Kidney glomerular epithelial cell (primary cell): ENCODE results near the gene VWA5B1.
"Not testable (repeated sequence)": the region's sequence is repeated elsewhere in the genome, so short reads cannot be mapped to it uniquely, and the experiment has no call there.

Source experiments
- DNase-seq: peaks from one replicate; lab custom pipeline; 2025; lab: John Stamatoyannopoulos, UW

The VWA5B1 gene

DNA sequence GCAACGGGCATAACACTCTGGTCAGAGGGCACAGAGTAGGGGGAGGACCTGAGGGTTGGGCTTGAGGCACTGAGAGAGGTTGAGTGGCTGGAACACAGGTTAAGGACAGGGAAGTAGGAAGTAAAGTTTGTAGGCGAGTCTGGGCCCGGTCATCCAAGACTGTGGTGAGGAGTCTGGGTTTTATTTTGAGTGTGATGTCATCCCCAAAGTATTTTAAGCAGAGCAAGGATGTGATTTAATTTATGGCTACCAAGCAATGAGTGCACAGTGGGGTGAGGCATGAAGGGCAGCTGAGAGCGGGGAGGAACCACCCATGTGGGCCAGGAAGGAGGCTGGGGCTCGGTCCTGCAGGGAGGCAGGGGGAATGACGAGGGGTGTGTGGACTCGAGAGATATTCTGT lies 11.2 kb upstream of the VWA5B1 start:
- peak; percentile 99 for DNase-seq

DNA sequence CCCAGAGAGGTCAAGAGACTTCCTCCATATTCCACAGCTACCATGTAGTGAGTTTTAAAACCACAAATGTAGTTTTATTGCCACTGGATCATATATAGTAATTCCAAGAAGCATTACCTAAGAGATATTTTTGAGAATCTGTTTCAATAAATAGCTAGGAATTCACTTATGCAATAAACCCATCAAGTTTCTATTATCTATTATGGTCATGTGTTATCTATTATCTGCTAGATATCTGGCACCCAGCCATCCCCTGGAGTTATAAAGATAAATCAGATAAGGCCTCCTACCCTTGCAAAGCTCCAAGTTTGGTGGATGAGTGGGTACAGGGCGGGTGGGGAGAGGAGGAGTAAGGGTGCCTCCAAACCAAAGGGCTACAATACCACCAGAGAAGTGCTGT lies 10.3 kb upstream of the VWA5B1 start:
- no peak for DNase-seq

DNA sequence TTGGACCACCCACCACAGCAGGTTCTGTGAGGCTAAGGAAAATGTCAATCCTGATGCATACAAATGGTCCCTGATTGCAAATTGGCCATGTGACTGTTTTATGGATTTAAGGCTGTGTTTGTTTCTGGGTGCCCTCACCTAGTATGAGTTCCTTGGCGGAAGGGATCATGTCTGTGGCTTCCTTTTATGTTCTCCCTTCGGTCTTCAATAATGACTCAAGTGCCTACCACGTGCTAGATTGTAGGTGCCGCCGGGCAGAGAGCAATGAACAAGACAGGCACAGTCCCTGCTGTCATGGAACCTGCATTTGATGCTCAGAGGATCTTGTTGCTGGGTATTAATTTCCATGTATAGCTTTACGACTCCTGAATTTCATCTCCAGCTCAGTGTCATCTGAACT lies 9.8 kb upstream of the VWA5B1 start:
- DNase-seq: no peak

DNA sequence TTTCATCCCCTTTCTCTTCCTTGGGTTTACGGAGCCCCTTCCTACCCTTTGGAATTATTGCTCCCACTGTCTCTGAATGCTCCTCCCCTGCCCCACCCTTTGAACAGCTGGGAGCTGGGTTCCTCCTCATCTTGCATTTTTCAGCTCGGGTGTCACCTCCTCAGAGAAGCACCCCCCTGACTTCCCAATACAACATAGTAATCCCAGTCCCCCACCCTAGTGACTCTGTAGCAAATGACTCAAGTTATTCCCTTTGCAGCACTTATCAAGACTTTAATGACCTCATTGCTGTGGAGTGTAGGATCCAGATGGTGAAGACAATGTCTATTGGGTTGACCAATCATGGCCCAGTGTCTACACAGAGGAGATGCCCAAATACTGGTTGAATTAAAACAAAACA lies 8.9 kb upstream of the VWA5B1 start:
- peak; percentile 54 for DNase-seq

DNA sequence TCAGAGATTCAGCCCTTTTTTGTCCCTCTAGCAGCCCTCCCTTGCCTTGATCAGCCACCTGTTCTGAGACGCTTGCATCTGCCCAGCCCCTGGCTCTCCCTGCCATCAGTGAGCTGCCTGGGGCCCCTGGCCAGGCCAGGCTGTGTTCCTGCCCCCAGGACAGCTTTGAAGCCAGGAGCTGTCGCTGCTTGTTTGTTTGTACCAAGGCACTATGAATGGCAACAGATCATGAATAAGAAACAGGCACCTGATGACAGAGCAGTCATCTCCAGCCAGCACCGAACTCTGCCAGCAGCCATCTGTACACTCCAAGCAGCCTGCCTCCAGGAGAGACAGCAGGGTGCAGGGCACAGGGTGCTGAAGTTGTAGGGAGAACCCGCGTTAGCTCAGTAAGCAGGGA lies 8.1 kb upstream of the VWA5B1 start:
- DNase-seq: no peak

DNA sequence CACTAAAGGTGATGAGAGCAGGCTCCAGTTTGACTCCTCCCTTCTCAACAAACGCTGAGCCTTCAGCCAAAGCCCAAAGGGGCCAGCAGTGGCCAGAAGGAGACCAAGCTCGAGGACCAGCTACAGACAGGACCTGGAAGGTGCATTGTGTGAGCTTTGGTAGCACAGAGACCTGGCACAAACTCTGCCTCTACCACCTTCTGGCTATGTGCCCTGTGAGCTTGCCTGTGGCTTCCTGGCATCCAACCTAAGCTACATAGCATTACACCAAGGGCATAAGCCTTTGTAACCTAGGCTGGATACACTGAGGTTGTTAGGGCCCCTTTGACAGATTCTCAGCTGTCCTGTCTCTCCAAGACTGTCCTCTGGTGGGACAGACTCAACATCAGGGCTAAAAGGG lies 6.6 kb upstream of the VWA5B1 start:
- no peak for DNase-seq

DNA sequence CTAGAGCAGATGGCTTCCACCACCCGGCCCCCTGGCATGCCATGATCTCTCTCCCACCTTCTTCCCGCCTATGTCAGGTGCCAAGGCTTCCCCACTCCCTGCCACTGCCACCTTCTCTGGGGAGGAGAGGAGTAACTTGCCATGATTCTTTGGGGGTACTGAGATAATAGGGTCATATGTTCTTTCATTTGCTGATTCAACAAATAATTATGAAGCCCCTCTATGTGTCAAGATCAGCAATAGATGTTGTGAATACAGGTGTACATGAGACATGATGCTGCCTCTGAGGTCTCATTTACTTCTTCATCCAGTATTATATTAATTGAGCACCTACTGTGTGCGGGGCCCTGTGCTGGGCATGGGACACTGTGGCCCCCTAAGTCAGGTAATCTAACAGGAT lies 6.0 kb upstream of the VWA5B1 start:
- no peak for DNase-seq

DNA sequence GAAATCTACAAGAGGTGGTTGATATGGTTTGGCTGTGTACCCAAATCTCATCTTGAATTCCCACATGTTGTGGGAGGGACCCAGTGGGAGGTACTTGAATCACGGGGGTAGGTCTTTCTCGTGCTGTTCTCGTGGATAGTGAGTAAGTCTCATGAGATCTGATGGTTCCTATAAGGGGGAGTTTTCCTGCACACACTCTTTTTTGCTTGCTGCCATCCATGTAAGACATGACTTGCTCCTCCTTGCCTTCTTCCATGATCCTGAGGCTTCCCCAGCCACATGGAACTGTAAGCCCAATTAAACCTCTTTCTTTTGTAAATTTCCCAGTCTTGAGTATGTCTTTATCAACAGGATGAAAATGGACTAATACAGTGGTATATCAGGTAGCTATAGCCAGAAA lies 5.2 kb upstream of the VWA5B1 start:
- DNase-seq: no peak

DNA sequence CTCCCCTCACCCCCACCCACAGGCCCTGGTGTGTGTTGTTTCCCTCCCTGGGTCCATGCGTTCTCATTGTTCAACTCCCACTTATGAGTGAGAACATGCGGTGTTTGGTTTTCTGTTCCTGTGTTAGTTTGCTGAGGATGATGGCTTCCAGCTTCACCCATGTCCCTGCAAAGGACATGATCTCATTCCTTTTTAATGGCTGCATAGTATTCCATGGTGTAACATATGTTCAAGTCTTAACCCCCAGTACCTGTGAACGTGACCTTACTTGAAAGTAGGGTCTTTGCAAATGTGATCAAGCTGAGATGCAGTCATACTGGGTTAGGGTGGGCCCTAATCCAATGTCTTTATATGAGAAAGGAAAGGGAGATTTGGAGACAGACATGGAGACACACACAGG lies 3.0 kb upstream of the VWA5B1 start:
- DNase-seq: not testable (repeated sequence)

DNA sequence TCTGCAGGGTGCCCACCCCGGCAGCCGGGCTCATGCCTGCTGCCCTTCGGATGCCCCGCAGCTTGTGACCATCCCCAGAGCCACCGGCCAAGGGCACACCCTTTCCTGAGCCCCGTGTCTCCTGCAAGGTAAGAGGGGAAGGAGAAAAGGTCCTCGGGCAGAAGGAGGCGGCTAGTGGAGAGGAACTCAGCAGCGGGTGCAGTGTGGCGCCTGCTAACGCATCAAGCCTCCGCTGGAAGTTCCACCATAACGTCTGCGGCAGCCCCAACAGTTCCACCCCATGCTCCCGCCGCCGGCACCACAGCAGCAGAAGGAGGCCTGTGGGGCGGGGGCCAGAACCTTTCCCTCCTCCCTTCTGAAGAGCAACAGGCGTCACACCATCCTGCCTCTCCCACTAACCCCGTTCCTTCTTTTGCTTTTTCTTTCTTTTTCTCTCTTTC lies 990 bp downstream of the VWA5B1 start:
- no peak for DNase-seq

DNA sequence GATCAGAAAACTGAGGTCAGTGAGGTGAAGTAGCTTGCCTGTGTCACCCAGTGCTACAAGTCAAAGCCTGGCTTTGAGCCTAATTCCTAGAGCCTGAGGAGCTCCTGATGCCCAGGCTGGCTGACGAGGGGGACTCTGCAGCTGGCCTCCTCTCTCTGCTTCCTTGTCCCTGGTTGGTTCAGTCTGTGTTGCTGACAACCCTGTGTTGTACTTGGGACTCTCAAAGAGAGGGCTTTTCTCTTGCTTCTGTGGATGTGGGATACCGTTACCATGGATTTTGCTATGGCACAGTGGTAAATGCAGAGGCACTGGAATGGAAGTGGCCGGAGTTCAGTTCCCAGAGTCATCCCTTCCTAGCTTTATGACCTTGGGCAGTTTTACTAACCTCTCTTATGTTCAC lies 8.0 kb downstream of the VWA5B1 start:
- no peak for DNase-seq

DNA sequence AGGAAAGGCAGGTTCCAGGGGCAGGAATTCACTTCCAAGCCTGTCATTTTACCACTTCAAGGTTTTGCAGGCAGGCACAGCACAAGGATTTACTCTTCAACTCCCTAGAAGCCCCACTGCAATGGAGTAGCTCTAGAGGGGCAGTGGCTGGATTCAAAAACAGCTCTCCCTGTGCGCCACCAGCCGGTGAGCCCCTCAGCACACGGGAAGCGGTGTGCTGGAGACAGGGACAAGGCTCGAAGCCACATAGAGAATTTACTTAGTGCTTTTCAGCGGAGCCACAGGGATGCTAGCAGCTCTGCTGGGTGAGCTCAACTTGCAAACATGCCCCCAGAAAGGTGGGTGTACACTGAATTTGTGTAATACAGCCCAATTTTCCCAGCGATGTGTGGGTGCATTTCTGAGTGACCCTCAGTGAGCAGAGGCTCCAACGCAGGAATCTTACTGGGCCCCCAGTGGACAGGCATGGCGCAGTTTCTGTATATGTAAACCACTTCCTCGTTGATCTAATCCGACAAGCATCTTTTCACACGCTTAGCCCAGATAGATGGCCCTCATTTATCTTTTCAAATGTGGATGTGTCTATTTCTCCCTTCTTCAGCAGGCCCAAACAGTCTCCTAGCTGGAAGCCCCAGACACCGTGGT lies 10.9 kb downstream of the VWA5B1 start:
- DNase-seq: no peak

DNA sequence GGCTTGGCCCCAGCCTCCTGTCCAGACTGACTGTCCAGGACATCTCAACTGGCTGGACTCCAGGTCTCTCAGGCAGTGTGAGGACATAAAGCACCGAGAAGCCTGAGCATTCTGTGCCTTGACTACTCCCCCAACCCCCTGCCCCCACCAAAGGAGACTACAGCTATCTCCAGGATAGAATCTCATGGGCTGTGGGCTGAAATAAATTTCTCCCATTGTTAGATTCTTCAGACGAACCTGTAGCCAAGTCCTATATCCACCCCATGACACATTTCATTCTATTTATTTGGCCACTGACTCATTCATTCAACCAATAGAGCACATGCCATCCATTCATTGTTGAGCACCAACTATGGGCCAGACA lies 11.4 kb downstream of the VWA5B1 start:
- DNase-seq: no peak

DNA sequence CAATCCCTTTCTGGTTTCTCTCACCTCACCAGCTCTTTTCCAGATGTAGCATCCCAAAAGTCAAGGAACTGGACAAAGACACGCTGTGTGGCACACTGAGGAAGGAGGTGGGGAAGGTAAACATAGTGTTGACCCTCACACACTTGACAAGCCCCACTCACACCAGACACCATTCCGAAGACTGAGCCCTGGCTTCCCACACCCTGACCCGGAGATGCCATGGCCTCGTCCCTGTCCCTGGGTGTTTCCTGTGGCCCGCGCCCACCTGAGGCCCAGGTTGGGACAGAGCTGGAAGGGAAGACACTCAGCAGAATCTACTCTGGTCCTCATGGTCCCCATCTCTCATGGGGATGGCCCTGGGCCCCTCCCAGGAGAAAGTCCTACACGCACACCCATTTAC lies 16.4 kb downstream of the VWA5B1 start:
- DNase-seq: no peak

DNA sequence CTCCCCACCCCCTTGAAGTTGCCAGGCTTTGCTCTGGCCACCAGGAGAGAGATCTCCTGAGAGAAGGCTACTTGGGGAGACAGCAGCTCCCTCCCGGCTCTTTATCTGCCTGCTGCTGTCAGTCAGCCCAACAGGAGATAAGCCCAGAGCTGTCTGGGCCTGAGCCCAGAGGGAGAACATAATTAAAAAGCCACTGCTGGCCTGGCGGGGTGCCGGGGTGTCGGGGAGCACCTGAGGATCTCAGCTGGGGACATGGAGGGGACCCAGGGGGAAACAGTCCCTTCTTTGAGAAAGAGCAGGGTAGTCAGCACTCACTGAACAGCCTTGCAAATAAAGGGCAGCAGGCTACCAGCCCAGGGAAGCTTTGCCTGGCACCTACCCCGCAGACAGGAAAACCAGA lies 17.9 kb downstream of the VWA5B1 start:
- no peak for DNase-seq

DNA sequence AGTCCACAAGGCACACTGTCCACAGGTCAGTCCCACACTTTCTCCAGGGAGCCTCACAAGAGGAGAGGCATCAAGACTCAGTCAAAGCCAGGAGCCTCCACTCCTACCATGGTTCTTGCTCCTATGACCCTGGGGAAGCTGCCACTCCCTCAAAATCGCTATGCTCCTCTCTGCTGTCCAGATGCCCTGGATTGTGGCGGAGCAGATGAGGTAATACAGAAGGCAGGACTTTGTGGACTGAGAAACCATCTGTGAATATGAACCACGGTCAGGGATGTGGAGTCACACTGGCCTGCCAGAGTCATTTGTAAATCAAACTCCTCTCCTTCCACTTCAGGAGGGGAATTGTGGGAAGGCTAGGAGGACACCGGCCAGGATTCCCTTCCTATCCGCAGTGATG lies 20.6 kb downstream of the VWA5B1 start:
- no peak for DNase-seq

DNA sequence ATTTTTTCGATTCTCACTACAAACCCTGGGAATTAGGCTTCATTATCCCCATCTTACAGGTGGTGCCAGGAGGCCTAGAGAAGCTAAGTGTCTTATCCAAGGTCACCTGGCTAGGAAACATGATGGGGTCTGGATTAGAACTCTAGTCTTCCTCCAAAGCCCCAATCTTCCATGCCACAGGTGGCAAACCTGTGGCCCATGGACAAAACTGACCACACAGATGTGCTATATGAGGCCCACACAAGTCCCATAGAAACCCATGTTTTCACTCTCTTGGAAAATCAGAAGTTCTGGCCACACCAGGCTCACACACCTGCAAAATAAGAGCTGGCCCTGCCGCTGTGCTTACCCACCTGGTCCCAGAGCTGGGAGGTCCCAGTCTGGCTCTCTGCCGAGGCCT lies 21.6 kb downstream of the VWA5B1 start:
- DNase-seq: no peak

DNA sequence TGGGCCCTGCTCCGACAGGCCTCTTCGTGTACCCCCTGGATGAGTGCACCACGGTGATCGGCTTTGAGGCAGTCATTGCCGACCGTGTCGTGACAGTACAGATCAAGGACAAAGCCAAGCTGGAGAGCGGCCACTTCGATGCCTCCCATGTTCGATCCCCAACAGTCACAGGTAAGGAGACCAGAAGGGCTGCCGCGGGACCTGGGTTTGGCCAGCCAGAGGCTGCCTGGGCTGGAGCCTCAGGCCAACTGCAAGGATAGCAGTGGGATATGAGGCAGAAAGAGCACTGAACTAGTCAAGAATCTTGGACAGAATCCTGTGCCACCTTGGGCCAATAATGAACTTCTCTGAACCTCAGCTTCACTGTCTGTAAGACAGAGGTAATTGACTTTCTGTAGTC lies 22.1 kb downstream of the VWA5B1 start:
- DNase-seq: no peak

DNA sequence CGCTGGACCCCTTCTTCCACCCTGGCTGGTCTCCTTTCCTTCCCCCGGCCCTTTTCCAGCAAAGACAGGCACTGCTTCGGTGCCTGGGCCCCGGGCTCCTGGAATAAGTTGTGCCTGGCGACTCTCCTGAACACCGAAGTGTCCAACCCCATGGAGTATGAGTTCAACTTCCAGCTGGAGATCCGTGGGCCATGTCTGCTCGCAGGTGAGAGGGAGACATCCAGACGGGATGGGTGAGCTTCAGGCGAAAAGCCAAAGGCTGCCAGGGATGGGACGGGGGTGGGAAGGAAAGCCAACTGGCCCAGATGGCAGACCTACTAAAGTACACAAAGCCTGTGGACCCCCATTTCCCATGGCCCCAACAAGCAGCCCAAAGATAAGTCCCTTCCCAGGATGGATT lies 26.8 kb downstream of the VWA5B1 start:
- no peak for DNase-seq

DNA sequence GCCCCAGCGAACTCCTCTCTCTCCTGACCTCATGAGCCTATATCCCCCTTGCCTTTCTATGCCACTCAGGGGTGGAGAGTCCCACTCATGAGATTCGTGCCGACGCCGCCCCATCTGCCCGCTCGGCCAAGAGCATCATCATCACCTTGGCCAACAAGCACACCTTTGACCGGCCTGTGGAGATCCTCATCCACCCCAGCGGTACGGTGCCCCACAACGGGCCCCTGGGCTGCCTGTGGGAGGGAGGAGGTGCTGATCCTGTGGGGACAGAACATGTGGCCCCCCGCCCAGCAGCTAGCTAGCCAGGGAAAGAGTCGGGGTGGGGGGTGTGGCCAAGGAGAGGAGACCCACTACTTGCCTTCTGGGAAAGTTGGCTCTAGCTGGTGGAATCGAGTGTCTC lies 27.8 kb downstream of the VWA5B1 start:
- DNase-seq: no peak

DNA sequence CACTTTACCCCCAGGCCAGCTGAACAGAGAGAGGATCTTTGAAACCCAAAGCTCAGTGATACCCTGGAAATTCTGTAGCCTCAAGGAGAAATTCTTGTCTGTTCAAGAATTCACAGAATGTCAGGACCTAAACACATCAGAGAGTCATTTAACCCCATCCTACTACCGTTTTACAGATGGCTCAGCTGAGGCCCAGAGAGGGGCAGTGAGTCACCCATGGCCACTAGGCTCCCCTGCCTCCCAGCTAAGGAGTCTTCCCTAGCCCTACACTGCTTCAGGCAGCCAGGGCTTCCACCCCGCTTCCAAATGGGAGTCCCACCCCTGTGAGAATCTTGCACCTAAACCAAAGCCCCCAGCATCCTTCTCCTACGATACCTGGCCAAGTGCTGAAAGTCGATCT lies 28.3 kb downstream of the VWA5B1 start:
- no peak for DNase-seq

DNA sequence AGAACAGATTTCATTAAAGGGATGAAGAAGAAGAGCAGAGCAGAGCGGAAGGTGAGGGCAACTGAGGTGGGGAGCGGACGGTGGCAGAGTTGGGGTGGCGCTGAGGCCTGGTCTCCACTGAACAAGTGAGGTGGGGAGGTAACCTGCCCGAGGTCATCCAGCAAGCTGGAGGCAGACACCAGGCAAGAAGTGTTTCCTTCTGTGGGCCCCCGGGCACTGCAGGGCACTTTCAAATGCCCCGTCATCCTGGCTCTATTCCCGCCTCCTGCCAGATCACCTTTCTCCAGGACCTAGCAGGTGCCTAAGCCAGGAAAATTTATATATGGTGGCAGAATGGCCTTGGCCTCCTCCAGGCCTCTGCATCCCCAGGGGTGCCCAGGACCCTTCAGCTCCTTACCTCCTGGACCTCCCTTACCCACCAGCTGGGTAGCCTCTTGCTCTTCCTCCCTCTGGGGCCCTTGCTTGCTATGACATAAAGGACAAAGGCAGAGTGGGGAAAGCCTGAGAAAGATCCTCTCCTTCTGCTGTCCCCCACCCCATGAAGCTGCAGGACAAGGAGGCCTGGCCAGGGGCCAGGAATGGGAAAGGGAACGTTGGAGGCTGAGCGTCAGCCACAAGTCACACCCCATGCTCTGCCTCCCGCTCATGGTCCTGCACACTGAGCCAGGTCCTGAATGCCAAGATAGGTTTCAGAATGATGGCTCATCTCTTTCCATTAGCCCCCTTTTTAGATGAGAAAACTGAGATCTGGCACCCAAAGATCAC lies 29.0 kb downstream of the VWA5B1 start:
- DNase-seq: no peak

DNA sequence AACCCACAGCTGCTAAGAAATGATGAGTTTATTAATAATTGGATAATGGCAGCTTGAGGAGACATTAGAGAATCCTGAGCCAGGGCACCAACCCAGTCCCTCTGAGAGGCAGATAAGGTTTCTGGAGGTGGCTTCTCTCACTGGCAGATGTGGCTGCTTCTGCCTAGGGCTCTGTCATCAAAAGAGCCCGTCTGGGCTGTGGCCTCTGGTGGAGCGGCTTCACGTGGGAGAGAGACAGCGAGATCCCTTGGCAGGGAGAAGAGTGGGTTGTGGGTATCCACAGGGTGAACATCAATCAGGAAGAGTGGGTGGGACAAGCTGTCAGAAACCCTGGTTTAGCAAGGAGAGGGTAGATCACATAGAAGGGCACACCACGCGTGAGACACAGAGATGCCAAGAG lies 30.0 kb downstream of the VWA5B1 start:
- DNase-seq: no peak

DNA sequence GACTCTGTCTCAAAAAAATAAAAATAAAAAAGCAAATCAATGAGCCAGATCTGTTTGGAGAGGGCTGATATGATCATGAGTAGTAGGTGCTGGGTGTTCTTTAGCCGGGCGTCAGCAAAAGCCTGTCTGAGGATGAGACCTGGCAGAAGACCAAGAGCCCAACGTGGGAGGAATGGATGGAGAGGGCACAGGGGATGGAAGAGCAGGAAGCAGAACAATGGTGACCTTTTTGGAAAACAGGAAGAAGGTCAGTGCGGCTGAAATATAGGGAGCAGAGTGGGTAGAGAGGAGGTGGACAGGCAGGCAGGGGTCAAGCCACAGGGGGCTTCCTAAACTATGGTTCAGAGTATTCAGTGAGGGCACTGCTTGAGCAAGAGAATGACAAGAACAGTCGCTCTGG lies 30.9 kb downstream of the VWA5B1 start:
- no peak for DNase-seq
